ENCODE measurements around the gene EIF1AD.
A peak's percentile ranks its signal among the peaks of the same experiment; 100 is the strongest.

The EIF1AD gene

DNA sequence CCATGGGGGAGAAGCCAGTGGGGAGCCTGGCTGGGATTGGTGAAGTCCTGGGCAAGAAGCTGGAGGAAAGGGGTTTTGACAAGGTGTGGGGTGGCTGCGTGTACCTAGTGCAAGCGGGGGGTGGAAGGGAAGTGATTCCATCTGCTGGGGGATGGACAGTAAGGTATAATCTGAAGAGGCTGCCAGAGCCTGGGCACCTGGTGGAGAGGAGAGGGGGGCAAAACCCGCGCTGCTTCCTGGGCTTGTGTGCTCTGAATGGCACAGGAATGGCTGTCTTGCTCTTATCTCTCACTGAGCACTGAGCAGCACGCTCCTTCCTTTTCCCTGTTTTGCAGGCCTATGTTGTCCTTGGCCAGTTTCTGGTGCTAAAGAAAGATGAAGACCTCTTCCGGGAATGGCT, 1.3 kb upstream of the EIF1AD start:
- no peak for DNase-seq

DNA sequence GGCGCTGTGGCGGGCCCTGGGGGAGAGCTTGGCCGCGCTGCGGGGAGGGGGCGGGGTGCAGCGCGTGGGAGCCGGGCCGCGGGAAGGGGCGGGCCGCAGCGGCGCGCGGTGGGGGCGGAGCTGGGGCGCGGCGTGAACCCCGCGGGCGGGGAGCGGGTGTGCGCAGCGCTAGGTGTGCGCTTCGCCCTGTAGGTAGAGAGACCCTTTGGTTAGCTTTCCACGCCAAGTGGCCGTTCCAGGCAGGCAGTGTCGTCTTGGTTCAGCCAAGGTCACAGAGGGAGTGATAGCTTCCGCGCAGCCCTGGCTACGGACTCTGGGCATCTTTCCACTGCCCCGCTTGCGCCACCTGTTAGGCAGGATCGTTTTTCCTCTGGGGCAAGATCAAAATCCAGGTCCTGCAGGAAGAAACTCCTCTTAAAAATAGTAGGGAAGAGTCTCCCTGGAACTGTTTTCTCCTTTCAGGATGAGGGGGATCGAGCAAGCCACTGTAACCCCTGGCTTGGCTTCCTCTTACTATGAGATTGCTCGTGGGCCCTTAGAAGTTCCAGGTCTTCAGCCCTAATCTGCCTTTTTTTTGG, 780 bp upstream of the EIF1AD start:
- no peak for DNase-seq

DNA sequence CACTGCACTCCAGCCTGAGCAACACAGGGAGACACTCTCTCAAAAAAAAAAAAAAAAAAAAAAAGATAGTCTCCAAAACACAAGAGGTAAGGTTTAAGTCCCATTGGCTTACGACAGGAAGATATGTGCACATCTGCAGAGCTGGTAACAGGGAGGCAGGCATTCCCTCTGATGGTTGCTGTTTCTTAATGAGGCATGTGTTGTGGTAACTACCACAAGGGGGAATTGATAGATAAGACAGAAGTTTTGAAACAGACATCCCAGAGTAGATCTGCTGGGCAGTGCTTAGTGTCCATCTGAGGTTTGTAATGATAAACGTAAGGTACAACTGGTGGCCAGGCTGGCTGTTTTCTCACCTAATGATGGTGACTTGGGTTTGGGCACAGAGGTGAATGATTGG, 4.7 kb downstream of the EIF1AD start:
- no peak for DNase-seq

DNA sequence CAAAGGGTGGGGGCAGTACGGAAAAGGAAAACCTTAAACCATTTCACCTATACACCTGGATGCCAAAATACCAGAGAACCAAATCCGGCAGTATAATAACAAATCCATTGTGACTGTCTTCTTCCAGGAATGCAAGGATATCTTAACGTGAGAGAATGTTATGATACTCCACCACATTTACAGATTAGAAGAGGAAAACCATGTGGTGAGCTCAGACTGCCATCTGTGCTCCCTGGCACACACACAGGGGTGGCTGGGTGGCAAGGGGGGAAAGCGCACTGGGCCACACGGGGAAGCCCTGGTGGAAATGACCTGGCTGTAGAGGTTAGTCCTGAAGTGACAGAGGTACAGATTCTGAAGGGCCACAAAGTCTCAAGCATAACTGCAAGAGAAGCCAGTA, 9.9 kb downstream of the EIF1AD start:
- no peak for DNase-seq

DNA sequence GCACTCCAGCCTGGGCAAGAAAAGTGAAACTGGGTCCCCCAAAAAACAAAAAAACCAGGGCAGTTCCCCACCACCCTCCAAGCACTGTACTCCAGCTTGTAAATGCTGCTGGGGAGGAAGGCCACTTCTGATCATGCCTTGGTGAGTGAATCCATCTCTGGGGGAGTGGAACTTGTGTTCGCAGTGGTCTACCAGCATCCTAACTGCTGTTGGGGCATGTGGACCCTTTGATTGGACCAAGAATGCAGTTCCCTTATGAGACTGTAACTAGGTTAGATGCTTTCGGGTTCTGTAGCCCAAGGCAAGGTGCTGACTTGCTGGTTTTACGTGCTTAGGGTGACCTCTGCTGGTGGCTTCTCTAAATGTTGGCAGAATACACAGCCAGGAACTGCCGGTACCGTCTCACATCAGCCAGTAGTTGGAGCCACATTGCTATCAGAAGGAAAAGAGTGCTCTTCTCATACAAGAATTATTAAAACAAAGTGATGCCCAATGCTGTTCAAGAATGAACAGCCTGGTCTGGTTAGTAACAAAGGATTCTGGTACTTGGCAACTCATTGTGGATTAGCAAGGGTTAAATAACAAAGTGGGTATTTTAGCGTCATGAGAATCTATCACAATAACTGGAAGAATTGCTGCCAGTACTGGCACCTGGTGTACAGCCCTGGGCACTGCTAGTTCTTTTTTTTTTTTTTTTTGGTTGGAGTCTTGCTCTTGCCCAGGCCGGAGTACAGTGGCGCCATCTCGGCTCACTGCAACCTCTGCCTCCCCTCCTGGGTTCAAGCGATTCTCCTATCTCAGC, 13.0 kb downstream of the EIF1AD start:
- DNase-seq, result peak; percentile 92

DNA sequence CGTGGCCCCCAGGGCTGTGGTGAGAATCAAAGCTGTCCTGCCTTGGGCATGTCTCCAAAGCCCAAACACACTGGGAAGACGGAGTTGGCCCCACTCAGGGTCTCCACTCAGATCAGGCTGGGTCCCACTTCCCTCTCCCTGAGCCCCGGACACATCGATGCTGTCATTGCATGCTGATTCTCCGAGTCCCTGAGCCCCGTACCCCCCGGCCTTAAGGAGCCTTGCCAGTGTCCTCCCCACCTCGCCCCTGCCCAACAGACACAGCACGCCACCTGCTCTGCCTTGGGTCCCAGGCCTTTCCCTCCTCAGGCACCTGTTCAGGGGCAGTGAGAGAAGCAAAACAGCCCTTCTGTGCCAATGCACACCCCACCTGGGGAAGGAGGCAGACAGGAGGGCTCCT, 14.6 kb downstream of the EIF1AD start:
- DNase-seq, result no peak

DNA sequence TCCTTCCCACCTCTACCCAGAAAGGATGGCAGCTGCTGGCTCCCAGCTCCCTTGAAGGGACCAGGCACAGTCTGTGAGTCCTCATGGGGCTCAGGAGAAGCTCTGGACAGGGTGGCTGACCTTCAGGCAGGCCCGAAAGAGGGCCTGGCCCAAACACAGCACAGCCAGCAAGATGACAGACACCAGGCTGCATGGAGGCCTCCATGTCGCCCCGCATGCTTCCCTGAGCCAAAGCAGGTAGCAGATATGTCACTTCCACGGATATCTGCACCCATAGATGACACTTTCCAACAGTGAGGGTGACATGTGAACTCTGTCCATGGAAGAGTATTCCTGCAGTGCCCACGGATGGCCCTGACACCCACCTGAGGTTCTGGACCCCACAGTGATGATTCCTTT, 18.4 kb downstream of the EIF1AD start:
- DNase-seq, result no peak

DNA sequence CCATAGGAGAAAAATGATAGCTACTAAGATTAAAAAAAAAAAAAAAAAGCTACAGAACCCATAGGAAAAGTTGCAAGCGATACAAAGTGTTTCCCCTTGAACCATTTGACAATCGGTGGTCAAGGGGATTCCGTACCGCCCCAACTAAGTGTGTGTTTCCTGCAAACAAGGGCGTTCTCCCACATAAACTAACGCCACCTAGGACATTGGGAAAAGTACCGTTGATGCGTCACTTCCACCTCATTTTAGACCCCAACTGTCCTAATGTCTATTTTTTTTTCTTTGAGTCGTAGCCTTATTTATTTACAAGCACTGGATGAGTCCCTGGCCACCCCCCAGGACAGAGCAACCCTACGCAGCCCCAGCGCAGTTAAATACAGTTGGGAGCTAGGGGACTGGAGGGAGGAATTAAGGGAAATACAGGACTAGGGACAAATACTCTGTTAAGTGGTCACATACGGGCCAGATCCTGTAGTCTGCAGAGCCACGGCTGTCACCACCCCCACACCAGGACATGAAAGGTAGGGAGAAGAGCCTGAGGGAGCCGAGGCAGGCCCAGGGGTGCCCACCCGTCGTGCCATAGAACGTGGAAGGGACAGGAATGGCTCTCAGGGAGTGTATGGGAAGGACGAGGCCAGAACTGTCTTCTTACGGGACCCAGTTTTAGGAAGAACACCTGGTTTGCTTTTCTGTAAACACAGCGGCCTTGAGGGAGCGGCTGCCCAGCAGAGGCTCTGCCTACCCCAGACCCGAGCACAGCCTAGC, 19.0 kb downstream of the EIF1AD start:
- DNase-seq, result no peak

DNA sequence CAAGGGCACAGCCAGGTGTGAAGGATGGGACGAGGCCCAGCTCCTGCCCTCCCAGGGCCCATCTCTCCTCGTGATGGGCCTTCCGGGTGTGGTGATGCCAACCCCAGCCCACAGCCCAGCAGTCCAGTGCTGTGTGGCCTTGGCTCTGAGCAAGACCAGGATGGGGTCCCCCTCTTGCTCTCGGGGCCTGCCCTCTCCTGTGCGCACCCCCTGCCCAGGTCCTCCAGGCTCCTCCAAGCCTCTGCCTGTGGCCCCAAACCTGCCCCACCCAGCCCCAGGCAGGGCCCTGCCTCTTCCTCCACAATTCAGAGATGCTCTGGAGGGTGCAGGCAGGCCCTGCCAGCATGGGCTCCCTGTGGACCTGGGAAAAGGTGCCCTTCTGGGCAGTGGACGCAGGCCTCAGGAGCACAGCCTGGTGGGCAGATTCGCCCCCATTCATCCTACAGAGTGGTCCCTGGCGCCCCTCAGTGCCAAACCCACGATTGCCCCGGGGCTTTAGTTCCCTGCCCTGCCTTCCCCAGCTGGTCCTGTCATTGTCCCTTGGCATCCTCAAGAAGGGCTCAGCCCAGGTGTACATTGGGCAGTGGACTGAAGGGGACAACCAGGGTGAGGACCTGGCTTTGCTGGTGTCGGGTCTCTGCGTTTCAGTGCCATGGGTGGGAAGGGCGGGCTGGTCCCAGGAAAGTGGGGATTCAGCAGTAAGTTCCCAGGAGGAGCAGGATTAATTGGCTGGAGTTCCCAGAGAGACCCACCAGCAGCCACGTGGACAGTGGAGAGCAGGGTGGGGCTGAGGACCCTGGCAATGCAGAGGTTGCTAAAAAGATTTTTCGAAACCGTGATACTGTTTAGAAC, 19.8 kb downstream of the EIF1AD start:
- no peak for DNase-seq

DNA sequence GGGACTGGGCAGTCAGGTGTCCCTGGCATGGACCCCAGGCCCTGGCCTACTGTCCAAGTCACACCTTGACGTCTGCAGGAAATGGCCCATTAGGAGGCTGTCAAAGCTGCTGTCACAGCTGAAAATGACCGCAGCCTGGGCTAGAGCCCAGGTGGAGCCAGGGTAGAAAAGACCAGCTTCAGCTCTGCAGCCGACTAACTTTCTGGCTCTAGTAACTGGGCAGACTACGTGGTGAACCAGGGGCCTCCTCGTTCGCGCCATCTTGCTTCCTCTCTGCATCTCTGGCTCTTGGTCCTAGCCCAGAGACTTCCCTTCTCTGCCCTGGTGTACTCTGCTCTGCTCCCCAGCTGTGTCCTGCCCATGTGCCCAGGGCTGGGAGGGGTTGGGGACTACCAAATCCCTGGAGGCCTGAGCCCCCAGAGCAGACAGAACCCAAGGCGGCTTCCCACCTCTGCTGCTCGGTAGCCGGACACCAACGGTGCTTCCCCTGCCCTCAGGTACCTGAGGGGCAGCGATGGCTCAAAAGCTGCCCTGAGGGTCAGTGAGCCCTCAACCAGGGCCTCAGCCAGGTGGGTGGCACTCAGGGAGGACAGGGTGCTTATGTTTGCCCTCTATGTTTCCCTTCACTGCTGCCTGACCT, 20.7 kb downstream of the EIF1AD start:
- DNase-seq, result no peak

DNA sequence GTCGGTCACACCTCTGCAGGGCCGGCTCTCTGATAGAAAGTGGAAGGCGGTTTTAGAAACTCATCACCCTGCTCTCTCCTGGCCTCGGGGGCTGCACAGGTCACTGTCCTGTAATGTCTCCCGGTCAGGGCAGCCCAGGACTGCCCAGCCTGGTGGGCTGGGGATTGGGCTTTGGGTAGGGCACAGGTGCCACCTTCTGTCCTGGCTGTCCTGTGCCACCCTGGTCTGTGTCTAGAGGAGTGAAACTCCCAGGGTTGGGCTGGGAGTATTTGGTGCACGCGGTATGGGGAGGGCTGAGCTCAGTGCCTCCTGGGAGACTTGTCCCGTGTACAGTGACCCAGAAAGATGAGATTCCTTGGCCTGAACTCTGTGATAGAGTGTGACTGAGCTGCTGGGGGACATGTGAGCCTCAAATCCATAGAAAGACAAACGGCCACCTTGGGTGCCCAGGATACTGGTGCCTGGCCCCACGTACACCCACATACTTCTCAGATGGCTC, 22.6 kb downstream of the EIF1AD start:
- DNase-seq, result no peak

DNA sequence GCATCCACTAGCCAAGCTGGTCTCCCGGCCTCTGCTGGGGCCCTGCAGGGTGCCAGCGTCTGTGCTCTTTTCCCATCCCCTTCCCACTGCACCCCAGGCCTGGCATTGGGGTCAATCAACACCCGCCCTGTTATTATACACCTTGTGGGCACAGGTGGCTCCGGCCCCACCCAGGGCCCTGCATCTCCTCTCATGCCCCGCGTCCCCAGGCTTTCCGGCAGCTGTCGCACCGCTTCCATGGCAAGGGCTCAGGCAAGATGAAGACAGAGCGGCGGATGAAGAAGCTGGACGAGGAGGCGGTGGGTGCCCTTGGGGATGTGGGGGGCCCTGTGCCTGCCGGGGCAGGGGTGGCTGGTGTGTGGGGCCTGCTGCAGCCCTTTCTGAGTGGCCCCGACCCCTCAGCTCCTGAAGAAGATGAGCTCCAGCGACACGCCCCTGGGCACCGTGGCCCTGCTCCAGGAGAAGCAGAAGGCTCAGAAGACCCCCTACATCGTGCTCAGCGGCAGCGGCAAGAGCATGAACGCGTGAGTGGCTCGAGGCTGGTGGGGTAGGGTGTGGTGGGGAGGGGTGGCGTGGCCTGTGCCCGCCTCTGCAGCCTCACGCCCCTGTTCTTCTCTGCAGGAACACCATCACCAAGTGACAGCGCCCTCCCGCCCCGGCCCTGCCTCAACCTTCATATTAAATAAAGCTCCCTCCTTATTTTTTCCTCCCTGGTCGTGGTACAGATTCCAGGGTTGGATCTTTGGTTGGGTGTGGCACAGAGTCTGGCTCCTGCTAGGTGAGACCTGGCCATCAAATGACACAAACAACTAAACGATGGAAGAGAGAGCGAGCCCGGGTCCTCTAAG, 23.3 kb downstream of the EIF1AD start:
- DNase-seq, result no peak

DNA sequence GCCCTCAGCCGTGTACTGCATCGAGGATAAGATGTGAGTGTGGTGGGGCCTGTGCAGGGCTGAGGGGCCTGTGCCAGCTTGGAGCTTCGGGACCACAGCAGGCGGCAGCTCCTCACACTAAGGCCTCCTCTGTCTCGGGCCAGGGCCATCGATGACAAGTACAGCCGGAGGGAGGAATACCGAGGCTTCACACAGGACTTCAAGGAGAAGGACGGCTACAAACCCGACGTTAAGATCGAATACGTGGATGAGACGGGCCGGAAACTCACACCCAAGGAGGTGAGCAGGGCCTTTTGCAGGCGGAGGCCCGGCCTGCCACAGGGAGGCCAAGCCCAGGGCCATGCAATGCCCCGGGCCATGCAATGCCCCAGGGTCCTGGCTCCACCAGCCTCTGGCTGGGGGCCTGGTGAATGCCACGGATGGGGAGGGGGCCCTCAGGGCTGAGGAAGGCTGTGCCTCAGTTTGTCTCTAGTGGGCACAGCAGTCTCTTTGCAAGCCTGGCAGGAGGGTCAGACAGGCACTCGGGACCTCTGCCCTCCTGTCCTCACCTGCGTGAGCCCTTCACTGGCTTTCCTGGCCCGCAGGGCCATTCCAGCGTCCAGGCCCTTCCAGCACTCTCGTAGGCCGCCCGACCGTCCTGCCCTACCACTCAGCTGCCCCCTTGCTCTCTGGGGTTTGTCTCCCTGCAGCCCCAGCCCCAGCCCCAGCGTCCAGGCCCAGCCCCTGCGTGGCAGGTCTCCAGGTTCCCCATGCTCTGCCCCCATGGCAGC, 24.2 kb downstream of the EIF1AD start:
- no peak for DNase-seq

DNA sequence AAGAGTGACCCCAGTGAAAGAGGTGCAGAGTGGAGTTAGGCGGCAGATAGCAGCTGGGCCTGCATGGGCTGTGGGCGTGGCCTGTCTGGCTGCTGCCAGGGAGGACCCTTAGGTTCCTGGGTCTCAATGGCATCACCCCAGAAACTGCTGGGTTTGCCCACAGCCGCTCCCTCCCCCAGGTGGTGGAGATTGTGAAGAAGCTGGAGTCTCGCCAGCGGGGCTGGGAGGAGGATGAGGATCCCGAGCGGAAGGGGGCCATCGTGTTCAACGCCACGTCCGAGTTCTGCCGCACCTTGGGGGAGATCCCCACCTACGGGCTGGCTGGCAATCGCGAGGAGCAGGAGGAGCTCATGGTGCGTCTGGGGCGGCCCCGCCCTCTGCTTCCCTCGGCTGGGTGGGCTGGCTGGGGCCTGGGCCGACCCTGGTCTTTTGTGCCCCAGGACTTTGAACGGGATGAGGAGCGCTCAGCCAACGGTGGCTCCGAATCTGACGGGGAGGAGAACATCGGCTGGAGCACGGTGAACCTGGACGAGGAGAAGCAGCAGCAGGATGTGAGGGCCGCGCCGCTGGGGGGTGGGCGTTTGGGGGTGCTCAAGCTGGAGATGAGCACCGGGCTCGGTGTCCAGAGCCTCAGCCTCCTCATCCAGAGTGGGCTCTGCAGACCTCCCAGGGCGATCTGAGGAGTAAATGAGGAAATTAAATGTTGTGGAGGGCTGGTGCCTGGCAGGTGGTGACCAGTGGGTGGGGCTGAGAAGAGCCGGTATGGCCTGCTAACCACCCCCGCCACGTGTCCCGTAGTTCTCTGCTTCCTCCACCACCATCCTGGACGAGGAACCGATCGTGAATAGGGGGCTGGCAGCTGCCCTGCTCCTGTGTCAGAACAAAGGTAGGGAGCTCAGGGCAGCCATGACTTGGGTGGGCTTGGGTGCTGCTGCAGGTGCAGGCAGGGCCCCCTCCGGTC, 25.5 kb downstream of the EIF1AD start:
- DNase-seq, result no peak

DNA sequence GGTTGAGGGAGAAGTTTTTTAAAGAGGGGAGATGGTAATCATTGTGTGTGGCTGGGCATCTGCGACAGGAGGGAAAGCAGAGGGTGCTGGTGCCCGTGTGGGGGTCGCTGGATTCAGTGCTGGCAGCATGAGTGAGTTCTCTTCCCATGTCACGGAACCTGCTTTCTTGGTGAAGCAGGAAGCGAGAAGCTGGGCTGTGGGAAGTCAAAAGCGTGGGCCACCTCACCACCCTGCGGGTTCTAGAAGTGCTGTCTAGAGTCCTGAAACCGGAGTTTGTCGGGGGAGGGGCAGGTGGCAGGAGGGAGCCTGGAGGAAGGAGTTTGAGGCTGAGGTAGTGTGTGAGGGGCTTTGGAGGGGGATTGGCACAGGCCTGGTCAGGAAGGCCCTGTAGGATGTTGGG, 26.2 kb downstream of the EIF1AD start:
- no peak for DNase-seq

DNA sequence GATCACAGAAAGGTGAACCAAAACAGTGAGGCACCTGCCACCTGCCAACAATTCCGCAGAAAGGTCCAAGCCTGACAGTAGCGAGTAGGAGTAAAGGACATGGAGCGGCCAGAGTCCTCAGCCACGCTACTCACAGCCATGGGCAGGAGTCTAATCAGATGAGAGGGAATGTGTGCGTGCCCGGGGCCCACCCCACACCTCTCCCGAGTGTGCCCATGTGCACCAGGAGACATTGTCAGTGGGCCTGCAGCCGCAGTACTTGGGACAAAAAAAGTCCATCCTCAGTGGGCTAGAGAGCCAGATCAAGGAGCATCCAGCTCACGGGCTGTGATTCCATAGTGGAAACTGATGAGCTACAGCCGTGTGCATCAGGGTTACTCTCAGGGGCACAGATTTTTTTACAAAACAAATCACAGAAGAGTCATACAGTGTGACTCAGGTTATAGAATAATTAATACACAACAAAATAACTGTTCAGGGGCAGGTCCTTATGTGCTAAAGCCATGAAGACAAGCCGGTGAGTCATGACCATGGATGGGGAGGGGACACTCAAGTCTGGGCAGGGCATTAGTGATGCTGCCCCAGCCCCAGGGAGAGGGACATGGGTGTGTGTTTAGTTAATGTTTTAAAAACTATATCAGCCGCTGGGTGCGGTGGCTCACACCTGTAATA, 28.4 kb downstream of the EIF1AD start:
- peak; percentile 49 for DNase-seq

DNA sequence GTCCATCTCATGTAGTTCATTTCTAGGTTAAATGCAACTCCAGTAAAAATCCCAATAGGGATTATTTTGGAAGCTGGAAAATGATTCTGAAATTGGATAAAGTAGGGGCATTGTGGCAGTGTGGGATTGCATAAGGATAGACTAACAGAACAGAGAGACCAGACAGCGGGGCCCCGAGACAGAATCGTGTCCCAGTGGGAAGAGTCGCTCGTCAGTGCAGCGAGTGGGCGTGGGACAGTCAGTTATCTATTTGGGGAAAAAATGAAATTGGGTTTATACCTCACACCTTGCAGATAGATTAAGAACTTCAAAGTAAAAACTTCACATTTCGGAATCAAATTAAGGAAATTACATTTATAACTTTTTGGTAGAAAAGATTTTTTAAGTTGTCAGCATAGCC, 29.8 kb downstream of the EIF1AD start:
- no peak for DNase-seq
